Heart right ventricle (tissue), 16 donors: ENCODE results near the gene SEZ6. TPM values are rescaled to one million over a fixed set of nuclear protein-coding genes. Genes with fewer than 3 reads are reported as not detected.

Experiments
- ATAC-seq, 8 donors: fragments of 200-7000 bp; cut with Tn5 transposase; one replicate each; pipeline ENCODE4 v1.9.1; 2020; ENCODE audit warnings: mild to moderate bottlenecking in 8 of 8, moderate library complexity in 8 of 8, moderate number of reproducible peaks in 1 of 8
- DNase-seq, 2 donors: peaks; one replicate each; pipeline ENCODE4 v3.0.0-alpha.2; 2020
- H3K27ac ChIP-seq, 10 donors: fragments of 200-600 bp; sonication (generic) in 2 of 10; one replicate each; pipeline versions ENCODE4 v1.5.0 to v1.8.0; 2020 to 2022; ENCODE audit warnings: mild to moderate bottlenecking in 3 of 10
- H3K27me3 ChIP-seq, 7 donors: fragments of 200-600 bp; one replicate each; pipeline ENCODE4 v1.8.0; 2021 to 2022; ENCODE audit warnings: mild to moderate bottlenecking in 2 of 7
- H3K36me3 ChIP-seq, 9 donors: fragments of 200-600 bp; sonication (generic) in 1 of 9; one replicate each; pipeline versions ENCODE4 v1.5.0 to v1.8.0; 2020 to 2022; ENCODE audit warnings: mild to moderate bottlenecking in 2 of 9
- H3K4me1 ChIP-seq, 9 donors: fragments of 200-600 bp; sonication (generic) in 1 of 9; one replicate each; pipeline versions ENCODE4 v1.5.0 to v1.8.0; 2020 to 2022; ENCODE audit warnings: mild to moderate bottlenecking in 4 of 9
- H3K4me3 ChIP-seq, 10 donors: fragments of 200-600 bp; sonication (generic) in 2 of 10; one replicate each; pipeline versions ENCODE4 v1.5.0 to v1.8.0; 2020 to 2022; ENCODE audit warnings: mild to moderate bottlenecking in 7 of 10, moderate library complexity in 2 of 10
- H3K9me3 ChIP-seq, 11 donors: fragments of 200-600 bp in 10 of 11; sonication (generic) in 2 of 11; one replicate each; pipeline versions ENCODE4 v1.5.0 to v1.8.0; 2013 to 2022; ENCODE audit warnings: mild to moderate bottlenecking in 2 of 11, control low read depth in 1 of 11, moderate library complexity in 1 of 11
- CTCF ChIP-seq, 9 donors: fragments of 200-600 bp; sonication (generic) in 2 of 9; IDR thresholded peaks; one replicate each; pipeline versions ENCODE4 v1.5.0 to v1.8.0; 2021 to 2022; ENCODE audit warnings: antibody characterized with exemption in 9 of 9, mild to moderate bottlenecking in 5 of 9, moderate library complexity in 1 of 9
- WGBS, 2 donors: extraction: QIAGEN DNeasy Blood & Tissue Kit; methylation state at CpG; one replicate each; pipeline ENCODE4 v1.1.7; 2013; ENCODE audit warnings: inconsistent platforms in 1 of 2; 5-methylcytosine and 5-hydroxymethylcytosine counted together
- intact Hi-C, 10 donors: fragments of 100-400 bp; cut with DNase I; formaldehyde crosslinking; loops; one replicate each; pipeline versions ENCODE4 v1.11.1 to v1.14.2; 2022
- polyA plus RNA-seq, 2 donors: library from polyadenylated mRNA; stranded (reverse); fragments of 200-250 nt; gene quantifications; one replicate each; pipeline ENCODE4 v1.2.3, GENCODE V29; 2013
- total RNA-seq, 10 donors: library from RNA; stranded (reverse); fragmentation: NEBNext Ultra II Directional in 3 of 10; extraction: Animal tissue kit (Norgen Biotek cat#: 25700) in 3 of 10; gene quantifications; one replicate each; pipeline versions ENCODE4 v1.2.1 to v1.2.4, GENCODE V29; 2021 to 2023
- donor health status: Arrhythmogenic right ventricular cardiomyopathy.
- donor health status: ischemic (EF 13 %, LVEDD 7.1; RV severe dilation, severe dysfunction).
- donor health status: healthy with polysubstance abuse.
- donor health status: DM: no; HTN: yes; CAD: no.
- donor health status: DM: no; HTN: no; CAD: no.
- donor health status: ischemic (EF 25% LVEDD 6.9; RV normal size, moderate dysfunction).
- donor health status: ischemic (EF 25% LVEDD 5.7; RV mildly dilated, moderate dysfunction).
- donor health status: healthy.
- donor health status: DM: yes; HTN: yes; CAD: no.
- donor health status: Ischemic cardiomyopathy.
- donor health status: ischemic (EF 35%, LVEDD 5.7; RV mildly dilated, moderate dysfunction).
- donor health status: nonischemic (EF 11% LVEDD 7.7; RV severe dilation, severe dysfunction).
- donor health status: DM: yes; HTN: yes; CAD: no.
- donor health status: PGD.
- donor health status: ischemic (EF 29% LVEDD 5.4; RV normal size, mild dysfunction).
- donor health status: nonischemic (EF 23%, LVEDD 6.1; RV moderate dilation, normal function).

Gene SEZ6
- total and polyA plus RNA-seq, 12 donors, result not detected

GRCh38 chr17:28950017-28950751 lies 55.6 kb downstream of the SEZ6 start:
- H3K9me3 ChIP-seq, result no peaks in the 10 kb centered on the region
- ATAC-seq (peak in 1 of 8 donors; percentile 3), DNase-seq (peak; percentile 53 to 56)
- peaks cover 15 to 49% (median 46%) of the 10 kb centered on the region in 9 donors for H3K4me1 ChIP-seq
- no peak for TF ChIP-seq CTCF (IDR thresholded peaks at IDR 0.05)
- intact Hi-C loops, result loop anchor here in 5 of 10 donors (5.0 to 10.0 kb wide), 4 partner anchors 223 to 615 kb away; partner anchors contain the start of genes NEK8 (in 4 of the 5), TLCD1 (in 4 of the 5), IFT20 (in 2 of the 5) and TNFAIP1 (in 2 of the 5)
- H3K27ac ChIP-seq, result peak overlapping the region; percentile 87 to 99 (median 94)
- H3K36me3 ChIP-seq, result peaks cover 0 to 19% (median 0%) of the 10 kb centered on the region in 9 donors
- H3K4me3 ChIP-seq, result peak overlapping the region; percentile 68 to 93 (median 88)
- 0 to 1% methylated on average over 43 of the region's 43 CpGs for WGBS, 2 donors
- H3K27me3 ChIP-seq, result no peaks in the 10 kb centered on the region

- ATAC-seq (peak in 1 of 8 donors; percentile 4), DNase-seq (peak; percentile 65 to 66)
- H3K4me3 ChIP-seq, result peak overlapping the region; percentile 68 to 93 (median 88)
- WGBS, 2 donors, result 0% methylated on average over 61 of the region's 61 CpGs
- peaks cover 16 to 57% (median 54%) of the 10 kb centered on the region in 9 donors for H3K4me1 ChIP-seq
- intact Hi-C loops, result loop anchor here in 5 of 10 donors (5.0 to 10.0 kb wide), 8 partner anchors 42 to 615 kb away; partner anchors contain the start of genes NEK8 (in 4 of the 5), TLCD1 (in 4 of the 5), FAM222B (in 2 of the 5) and IFT20 (in 2 of the 5)
- H3K36me3 ChIP-seq, result peaks cover 0 to 20% (median 0%) of the 10 kb centered on the region in 9 donors
- H3K9me3 ChIP-seq, result no peaks in the 10 kb centered on the region
- no peaks in the 10 kb centered on the region for H3K27me3 ChIP-seq
- no peak for TF ChIP-seq CTCF (IDR thresholded peaks at IDR 0.05)
- H3K27ac ChIP-seq, result peak overlapping the region; percentile 87 to 99 (median 94)
Observed at GRCh38 chr17:28949185-28950016, 56.4 kb downstream of the SEZ6 start.

DNA sequence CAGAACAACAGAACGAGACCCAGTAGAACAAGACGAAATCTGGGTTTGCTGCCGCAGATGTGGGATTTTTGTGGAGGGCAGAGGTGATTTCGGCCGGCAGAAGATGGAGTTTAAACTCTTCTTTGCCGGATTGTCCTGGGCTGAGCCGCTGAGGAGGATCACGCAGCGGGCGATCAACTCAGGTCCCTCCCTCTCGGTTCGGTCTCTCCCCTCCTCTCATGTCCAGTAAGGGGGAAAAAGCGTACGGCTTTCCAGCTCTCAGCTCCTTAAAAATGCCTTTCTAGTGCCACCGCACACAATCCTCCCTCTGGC lies 57.0 kb downstream of the SEZ6 start:
- WGBS, 2 donors, result 0% methylated on average over 15 of the region's 15 CpGs
- Histone ChIP-seq H3K4me1 (peaks cover 16 to 62% (median 59%) of the 10 kb centered on the region in 9 donors), H3K27me3 (no peaks in the 10 kb centered on the region), H3K27ac (peak overlapping the region; percentile 87 to 99 (median 94)), H3K4me3 (peak overlapping the region; percentile 68 to 93 (median 88)), H3K36me3 (peaks cover 0 to 26% (median 0%) of the 10 kb centered on the region in 9 donors), H3K9me3 (no peaks in the 10 kb centered on the region)
- DNase-seq (no peak), ATAC-seq (no peak)
- TF ChIP-seq CTCF (IDR thresholded peaks at IDR 0.05), result no peak
- intact Hi-C loops, result loop anchor here in 5 of 10 donors (5.0 to 10.0 kb wide), 4 partner anchors 42 to 104 kb away; partner anchors contain the start of genes FAM222B (in 2 of the 5), DHRS13 (in 1 of the 5) and FLOT2 (in 1 of the 5)

GRCh38 chr17:28948342-28948741 lies 57.5 kb downstream of the SEZ6 start:
- 22 to 27% methylated on average over 4 of the region's 4 CpGs for WGBS, 2 donors
- Histone ChIP-seq H3K4me3 (peak overlapping the region; percentile 68 to 93 (median 88)), H3K9me3 (no peaks in the 10 kb centered on the region), H3K27ac (peak overlapping the region in 9 of 10 donors; percentile 87 to 99 (median 94)), H3K4me1 (peaks cover 16 to 65% (median 57%) of the 10 kb centered on the region in 9 donors), H3K27me3 (no peaks in the 10 kb centered on the region), H3K36me3 (peaks cover 0 to 31% (median 0%) of the 10 kb centered on the region in 9 donors)
- no peak for TF ChIP-seq CTCF (IDR thresholded peaks at IDR 0.05)
- intact Hi-C loops, result loop anchor here in 5 of 10 donors (5.0 to 10.0 kb wide), 4 partner anchors 41 to 104 kb away; partner anchors contain the start of genes FAM222B (in 2 of the 5), DHRS13 (in 1 of the 5) and FLOT2 (in 1 of the 5)
- ATAC-seq (no peak), DNase-seq (no peak)
